AG09309 (cell line): Measurements from ENCODE around the gene PDE4D.

Experiments used
- DNase-seq: peaks from one replicate; pipeline ENCODE4 v3.0.0-alpha.2; 2010; ENCODE audit warnings: low read depth
- H3K4me3 ChIP-seq: 2 replicates; pipeline ENCODE4 v1.5.1; 2011; ENCODE audit warnings: mild to moderate bottlenecking, low read depth, low read length, moderate library complexity; ENCODE audit not compliant: control insufficient read depth
- CTCF ChIP-seq: IDR thresholded peaks from 2 replicates; pipeline ENCODE4 v1.5.1; 2011; ENCODE audit warnings: mild to moderate bottlenecking, low read depth, low read length, inconsistent platforms; ENCODE audit not compliant: insufficient read depth, control insufficient read depth; ENCODE audit errors: missing control alignments

PDE4D gene

GRCh38 chr5:59041355-59041754 is 852.2 kb downstream of the PDE4D start:
- TF ChIP-seq CTCF, result no peak
- no peak for DNase-seq
- no peak overlapping the region for H3K4me3 ChIP-seq

- no peak overlapping the region for H3K4me3 ChIP-seq
- DNase-seq, result no peak
- TF ChIP-seq CTCF, result no peak
These were observed 852.7 kb downstream of the PDE4D start for GRCh38 chr5:59040804-59041201.

- no peak for TF ChIP-seq CTCF
- peak overlapping the region; percentile 88 for H3K4me3 ChIP-seq
- DNase-seq, result no peak
These were observed 853.3 kb downstream of the PDE4D start for GRCh38 chr5:59040024-59040803.

GRCh38 chr5:59039296-59040023 is 854.1 kb downstream of the PDE4D start:
- H3K4me3 ChIP-seq, result peak overlapping the region; percentile 88

GRCh38 chr5:59038798-59039295 is 854.7 kb downstream of the PDE4D start:
- H3K4me3 ChIP-seq, result peak overlapping the region; percentile 88
- DNase-seq, result no peak
- no peak for TF ChIP-seq CTCF

More at GRCh38 chr5:59039296-59040023, 854.1 kb downstream of the PDE4D start:
- DNase-seq, result peak; percentile 16
- no peak for TF ChIP-seq CTCF

- no peak for TF ChIP-seq CTCF
- no peak for DNase-seq
- peak overlapping the region; percentile 88 for H3K4me3 ChIP-seq
These were observed 855.4 kb downstream of the PDE4D start for GRCh38 chr5:59037941-59038797.
